CD14-positive monocyte (primary cell): ENCODE results near the gene ACYP2. TPM values are rescaled to one million over a fixed set of nuclear protein-coding genes. Genes with fewer than 3 reads are reported as not detected.

Experiments used
- DNase-seq, 3 donors: peaks; one replicate each; pipeline ENCODE4 v3.0.0-alpha.2; 2011 to 2022
- H2AFZ ChIP-seq: 2 replicates; pipeline ENCODE4 v1.6.0; 2012; ENCODE audit warnings: mild to moderate bottlenecking, low read depth, low read length, inconsistent platforms; ENCODE audit not compliant: insufficient read depth, poor library complexity, severe bottlenecking
- H3K27ac ChIP-seq, 2 donors: 1 replicate in 1 of 2; 2 replicates in 1 of 2; pipeline ENCODE4 v1.5.1; 2012 to 2013; ENCODE audit warnings: low read length in 2 of 2, control low read depth in 1 of 2, inconsistent platforms in 1 of 2, low read depth in 1 of 2, mild to moderate bottlenecking in 1 of 2
- H3K27me3 ChIP-seq, 2 donors: one replicate each; pipeline versions ENCODE4 v1.6.0 to v1.6.1; 2011 to 2013; ENCODE audit warnings: low read length in 2 of 2; ENCODE audit not compliant: control insufficient read depth in 2 of 2, insufficient read depth in 2 of 2
- H3K36me3 ChIP-seq, 2 donors: replicated peaks in 1 of 2; 1 replicate in 1 of 2; 2 replicates in 1 of 2; pipeline versions ENCODE4 v1.5.1 to v1.6.1; 2012 to 2013; ENCODE audit warnings: low read length in 2 of 2, control low read depth in 1 of 2, inconsistent platforms in 1 of 2, mild to moderate bottlenecking in 1 of 2; ENCODE audit not compliant: insufficient read depth in 2 of 2, control insufficient read depth in 1 of 2
- H3K4me1 ChIP-seq, 2 donors: 1 replicate in 1 of 2; 2 replicates in 1 of 2; pipeline versions ENCODE4 v1.5.1 to v1.6.1; 2012 to 2013; ENCODE audit warnings: low read length in 2 of 2, control low read depth in 1 of 2, inconsistent platforms in 1 of 2, mild to moderate bottlenecking in 1 of 2, moderate library complexity in 1 of 2; ENCODE audit not compliant: insufficient read depth in 2 of 2, control insufficient read depth in 1 of 2
- H3K4me2 ChIP-seq: replicated peaks from 2 replicates; pipeline ENCODE3; 2012; ENCODE audit warnings: low read length, moderate library complexity, mild to moderate bottlenecking; ENCODE audit not compliant: poor library complexity, severe bottlenecking; ENCODE audit errors: extremely low read depth
- H3K4me3 ChIP-seq, 3 experiments: fragments of 200-600 bp in 1 of 3; sonication (generic) in 1 of 3; replicated peaks in 1 of 3; 1 replicate in 2 of 3; 2 replicates in 1 of 3; pipeline ENCODE4 v1.5.1; 2011 to 2013; ENCODE audit warnings: low read length in 3 of 3, mild to moderate bottlenecking in 3 of 3, control low read depth in 2 of 3, low read depth in 2 of 3, inconsistent platforms in 1 of 3, moderate library complexity in 1 of 3
- H3K79me2 ChIP-seq: 2 replicates; pipeline ENCODE4 v1.6.0; 2012; ENCODE audit warnings: mild to moderate bottlenecking, control low read depth, inconsistent platforms, low read length, moderate library complexity; ENCODE audit not compliant: insufficient read depth
- H3K9ac ChIP-seq: 2 replicates; pipeline ENCODE4 v1.6.0; 2017; ENCODE audit warnings: low read length, mild to moderate bottlenecking; ENCODE audit not compliant: insufficient read depth, poor library complexity, severe bottlenecking
- H3K9me3 ChIP-seq, 2 donors: replicated peaks in 1 of 2; 1 replicate in 1 of 2; 2 replicates in 1 of 2; pipeline versions ENCODE4 v1.5.1 to v1.6.1; 2012 to 2013; ENCODE audit warnings: low read length in 2 of 2, control low read depth in 1 of 2; ENCODE audit not compliant: control insufficient read depth in 1 of 2, insufficient read depth in 1 of 2
- H4K20me1 ChIP-seq: 2 replicates; pipeline ENCODE4 v1.6.0; 2012; ENCODE audit warnings: mild to moderate bottlenecking, low read length, control low read depth, moderate library complexity; ENCODE audit not compliant: insufficient read depth
- H3K27ac Mint-ChIP-seq, 7 donors: one replicate each; pipeline ENCODE4 v1.8.0; 2020; ENCODE audit warnings: mild to moderate bottlenecking in 7 of 7, mixed read lengths in 7 of 7, moderate library complexity in 6 of 7, inconsistent platforms in 2 of 7
- H3K27me3 Mint-ChIP-seq, 3 donors: one replicate each; pipeline ENCODE4 v1.8.0; 2021 to 2022; ENCODE audit warnings: low read depth in 3 of 3, mild to moderate bottlenecking in 3 of 3, mixed read lengths in 3 of 3, moderate library complexity in 3 of 3, inconsistent platforms in 1 of 3
- H3K36me3 Mint-ChIP-seq, 2 donors: one replicate each; pipeline ENCODE4 v1.8.0; 2020; ENCODE audit warnings: mixed read lengths in 2 of 2, inconsistent platforms in 1 of 2, mild to moderate bottlenecking in 1 of 2
- H3K4me1 Mint-ChIP-seq: one replicate; pipeline ENCODE4 v1.8.0; 2020; ENCODE audit warnings: mild to moderate bottlenecking, mixed read lengths
- H3K4me3 Mint-ChIP-seq, 2 donors: one replicate each; pipeline ENCODE4 v1.8.0; 2020; ENCODE audit warnings: mild to moderate bottlenecking in 2 of 2, mixed read lengths in 2 of 2, moderate library complexity in 1 of 2
- H3K9me3 Mint-ChIP-seq, 7 donors: one replicate each; pipeline ENCODE4 v1.8.0; 2020 to 2022; ENCODE audit warnings: mixed read lengths in 7 of 7, mild to moderate bottlenecking in 6 of 7, moderate library complexity in 6 of 7, inconsistent platforms in 2 of 7
- WGBS: methylation state at CpG from one replicate; pipeline ENCODE4 v1.1.5; 2013; ENCODE audit warnings: missing lambda C conversion rate; ENCODE audit not compliant: insufficient coverage; 5-methylcytosine and 5-hydroxymethylcytosine counted together
- intact Hi-C, 2 donors: fragments of 100-400 bp; cut with micrococcal nuclease; formaldehyde crosslinking; loops; one replicate each; pipeline versions ENCODE4 v1.15.0 to v1.15.1; 2023
- polyA plus RNA-seq, 3 donors: library from polyadenylated mRNA; depleted of rRNA in 1 of 3; unstranded in 2 of 3; stranded (reverse) in 1 of 3; fragments of 300-500 nt in 2 of 3; fragments of >200 nt in 1 of 3; fragmentation: Illumina TruSeq in 2 of 3; gene quantifications; 1 replicate in 2 of 3; 2 replicates in 1 of 3; pipeline ENCODE4 v1.2.3, GENCODE V29; 2012 to 2021
- TF ChIP-seq, protein P1 (sequence below): fragments of 200-600 bp; IDR thresholded peaks from one replicate; pipeline ENCODE4 v1.8.0; 2022; ENCODE audit warnings: antibody characterized with exemption, mild to moderate bottlenecking

ACYP2 gene
- polyA plus RNA-seq, 3 donors, result 6.2 to 10.8 (median 10.3) TPM

DNA sequence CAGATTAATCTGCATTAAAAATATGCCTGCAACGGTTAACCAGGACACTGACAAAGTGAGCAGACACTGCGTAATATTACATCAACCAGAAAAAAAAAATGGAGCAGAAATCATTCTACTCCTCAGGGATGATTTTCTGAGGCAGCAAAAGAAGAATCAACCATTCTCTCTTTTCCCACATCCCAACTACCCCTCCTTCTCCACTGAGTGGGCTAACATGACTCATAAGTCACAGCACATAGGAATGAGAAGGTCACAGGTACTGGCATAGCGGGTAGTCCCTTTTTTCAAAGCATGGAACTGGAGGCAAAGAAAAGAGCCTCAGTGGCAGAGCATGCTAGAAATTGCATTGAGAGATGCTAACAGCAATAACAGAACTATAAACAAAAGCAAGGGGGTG lies 194.9 kb downstream of the ACYP2 start:
- Histone ChIP-seq H3K4me1 (no peaks in the 10 kb centered on the region), H3K27me3 (no peaks in the 10 kb centered on the region), H3K4me2 (no peak overlapping the region), H4K20me1 (no peaks in the 10 kb centered on the region), H3K9me3 (no peaks in the 10 kb centered on the region), H3K4me3 (no peak overlapping the region), H3K79me2 (no peaks in the 10 kb centered on the region), H2AFZ (no peak overlapping the region), H3K27ac (no peak overlapping the region), H3K9ac (no peak overlapping the region), H3K36me3 (no peaks in the 10 kb centered on the region)
- WGBS, result 100% methylated on average over 2 of the region's 3 CpGs
- H3K9me3 Mint-ChIP-seq, result no peaks in the 10 kb centered on the region
- TF ChIP-seq, protein P1, sequence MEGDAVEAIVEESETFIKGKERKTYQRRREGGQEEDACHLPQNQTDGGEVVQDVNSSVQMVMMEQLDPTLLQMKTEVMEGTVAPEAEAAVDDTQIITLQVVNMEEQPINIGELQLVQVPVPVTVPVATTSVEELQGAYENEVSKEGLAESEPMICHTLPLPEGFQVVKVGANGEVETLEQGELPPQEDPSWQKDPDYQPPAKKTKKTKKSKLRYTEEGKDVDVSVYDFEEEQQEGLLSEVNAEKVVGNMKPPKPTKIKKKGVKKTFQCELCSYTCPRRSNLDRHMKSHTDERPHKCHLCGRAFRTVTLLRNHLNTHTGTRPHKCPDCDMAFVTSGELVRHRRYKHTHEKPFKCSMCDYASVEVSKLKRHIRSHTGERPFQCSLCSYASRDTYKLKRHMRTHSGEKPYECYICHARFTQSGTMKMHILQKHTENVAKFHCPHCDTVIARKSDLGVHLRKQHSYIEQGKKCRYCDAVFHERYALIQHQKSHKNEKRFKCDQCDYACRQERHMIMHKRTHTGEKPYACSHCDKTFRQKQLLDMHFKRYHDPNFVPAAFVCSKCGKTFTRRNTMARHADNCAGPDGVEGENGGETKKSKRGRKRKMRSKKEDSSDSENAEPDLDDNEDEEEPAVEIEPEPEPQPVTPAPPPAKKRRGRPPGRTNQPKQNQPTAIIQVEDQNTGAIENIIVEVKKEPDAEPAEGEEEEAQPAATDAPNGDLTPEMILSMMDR, result no peak
- DNase-seq, result no peak
- no peak overlapping the region for H3K27ac Mint-ChIP-seq
- H3K4me1 Mint-ChIP-seq, result no peaks in the 10 kb centered on the region
- intact Hi-C loops, result no loop called here
- H3K36me3 Mint-ChIP-seq, result no peaks in the 10 kb centered on the region
- H3K4me3 Mint-ChIP-seq, result no peak overlapping the region
- peaks cover 0 to 1% (median 0%) of the 10 kb centered on the region in 3 donors for H3K27me3 Mint-ChIP-seq

DNA sequence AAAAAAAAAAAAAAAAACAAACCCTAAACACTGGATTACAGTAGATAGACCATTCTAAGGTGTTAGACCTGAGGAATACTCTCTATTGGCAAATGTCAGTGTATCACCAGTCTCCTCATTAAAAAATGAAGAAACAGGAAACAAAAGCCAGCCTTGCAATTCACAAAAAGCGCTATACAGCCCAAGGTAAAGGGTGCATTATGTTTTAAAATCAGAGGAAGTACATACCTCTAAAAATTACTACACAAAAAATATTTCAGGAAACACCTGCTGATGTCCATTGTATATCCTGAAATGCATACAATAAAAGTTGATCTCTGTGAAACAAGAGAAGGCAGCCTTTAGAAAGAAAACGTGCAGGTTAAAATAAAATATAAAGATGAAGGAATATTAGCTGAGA lies 195.5 kb downstream of the ACYP2 start:
- no peak for DNase-seq
- no CpG with 5 or more reads among the region's 2 CpGs for WGBS
- no peaks in the 10 kb centered on the region for H3K27me3 ChIP-seq
- intact Hi-C loops, result no loop called here
- H2AFZ ChIP-seq, result no peak overlapping the region
- no peak overlapping the region for H3K4me3 Mint-ChIP-seq
- H3K9me3 Mint-ChIP-seq, result no peaks in the 10 kb centered on the region
- no peak overlapping the region for H3K27ac Mint-ChIP-seq
- peaks cover 0 to 1% (median 0%) of the 10 kb centered on the region in 3 donors for H3K27me3 Mint-ChIP-seq
- no peak overlapping the region for H3K9ac ChIP-seq
- H3K36me3 ChIP-seq, result no peaks in the 10 kb centered on the region
- H3K36me3 Mint-ChIP-seq, result no peaks in the 10 kb centered on the region
- H3K79me2 ChIP-seq, result no peaks in the 10 kb centered on the region
- no peak overlapping the region for H3K4me2 ChIP-seq
- TF ChIP-seq, protein P1, result no peak
- no peaks in the 10 kb centered on the region for H4K20me1 ChIP-seq
- H3K4me1 ChIP-seq, result no peaks in the 10 kb centered on the region
- no peaks in the 10 kb centered on the region for H3K9me3 ChIP-seq
- H3K4me3 ChIP-seq, result no peak overlapping the region
- no peak overlapping the region for H3K27ac ChIP-seq
- no peaks in the 10 kb centered on the region for H3K4me1 Mint-ChIP-seq
